Activated naive CD8-positive, alpha-beta T cell treated with anti-CD3 and anti-CD28 coated beads, Interleukin-2, amount 50 U/mL, for 16 hours (primary cell): ENCODE data around the gene ABCA5.

Experiments used
- DNase-seq: peaks from one replicate; pipeline ENCODE4 v3.0.0-alpha.2; 2020; ENCODE audit warnings: low read depth, low spot score

The ABCA5 gene, protein sequence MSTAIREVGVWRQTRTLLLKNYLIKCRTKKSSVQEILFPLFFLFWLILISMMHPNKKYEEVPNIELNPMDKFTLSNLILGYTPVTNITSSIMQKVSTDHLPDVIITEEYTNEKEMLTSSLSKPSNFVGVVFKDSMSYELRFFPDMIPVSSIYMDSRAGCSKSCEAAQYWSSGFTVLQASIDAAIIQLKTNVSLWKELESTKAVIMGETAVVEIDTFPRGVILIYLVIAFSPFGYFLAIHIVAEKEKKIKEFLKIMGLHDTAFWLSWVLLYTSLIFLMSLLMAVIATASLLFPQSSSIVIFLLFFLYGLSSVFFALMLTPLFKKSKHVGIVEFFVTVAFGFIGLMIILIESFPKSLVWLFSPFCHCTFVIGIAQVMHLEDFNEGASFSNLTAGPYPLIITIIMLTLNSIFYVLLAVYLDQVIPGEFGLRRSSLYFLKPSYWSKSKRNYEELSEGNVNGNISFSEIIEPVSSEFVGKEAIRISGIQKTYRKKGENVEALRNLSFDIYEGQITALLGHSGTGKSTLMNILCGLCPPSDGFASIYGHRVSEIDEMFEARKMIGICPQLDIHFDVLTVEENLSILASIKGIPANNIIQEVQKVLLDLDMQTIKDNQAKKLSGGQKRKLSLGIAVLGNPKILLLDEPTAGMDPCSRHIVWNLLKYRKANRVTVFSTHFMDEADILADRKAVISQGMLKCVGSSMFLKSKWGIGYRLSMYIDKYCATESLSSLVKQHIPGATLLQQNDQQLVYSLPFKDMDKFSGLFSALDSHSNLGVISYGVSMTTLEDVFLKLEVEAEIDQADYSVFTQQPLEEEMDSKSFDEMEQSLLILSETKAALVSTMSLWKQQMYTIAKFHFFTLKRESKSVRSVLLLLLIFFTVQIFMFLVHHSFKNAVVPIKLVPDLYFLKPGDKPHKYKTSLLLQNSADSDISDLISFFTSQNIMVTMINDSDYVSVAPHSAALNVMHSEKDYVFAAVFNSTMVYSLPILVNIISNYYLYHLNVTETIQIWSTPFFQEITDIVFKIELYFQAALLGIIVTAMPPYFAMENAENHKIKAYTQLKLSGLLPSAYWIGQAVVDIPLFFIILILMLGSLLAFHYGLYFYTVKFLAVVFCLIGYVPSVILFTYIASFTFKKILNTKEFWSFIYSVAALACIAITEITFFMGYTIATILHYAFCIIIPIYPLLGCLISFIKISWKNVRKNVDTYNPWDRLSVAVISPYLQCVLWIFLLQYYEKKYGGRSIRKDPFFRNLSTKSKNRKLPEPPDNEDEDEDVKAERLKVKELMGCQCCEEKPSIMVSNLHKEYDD (N-terminal part only)

GRCh38 chr17:69327060-69327831, at the start of gene ABCA5:
Gene ABCA5, minus strand, starts transcription at chr17:69327133. Its CDS starts 12,718 bp downstream, at chr17:69314415.
- peak; percentile 59 for DNase-seq

DNA sequence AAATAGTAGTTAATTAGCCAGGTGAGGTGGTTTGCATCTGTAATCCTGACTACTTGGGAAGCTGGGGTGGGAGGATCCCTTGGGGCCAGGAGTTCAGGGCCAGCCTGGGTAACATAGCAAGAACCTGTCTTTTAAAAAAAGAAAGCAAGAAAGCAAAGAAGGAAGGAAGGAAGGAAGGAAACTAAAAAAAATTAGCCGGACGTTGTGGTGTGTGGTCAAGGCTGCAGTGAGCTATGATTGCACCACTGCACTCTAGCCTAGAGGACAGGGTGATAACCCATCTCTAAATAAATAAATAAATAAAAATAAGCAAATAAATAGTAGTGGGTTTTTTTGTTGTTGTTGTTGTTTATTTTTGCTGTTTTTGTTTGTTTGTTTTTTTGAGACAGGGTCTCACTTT, 48.3 kb upstream of the ABCA5 start:
- no peak for DNase-seq

GRCh38 chr17:69373069-69373468, 46.1 kb upstream of the ABCA5 start:
- no peak for DNase-seq

- no peak for DNase-seq
These were observed 40.4 kb upstream of the ABCA5 start for GRCh38 chr17:69367298-69367697.

- DNase-seq: no peak
These were observed 36.7 kb upstream of the ABCA5 start for GRCh38 chr17:69363488-69364210.

- DNase-seq: no peak
These were observed 34.2 kb upstream of the ABCA5 start for GRCh38 chr17:69361156-69361555.

DNA sequence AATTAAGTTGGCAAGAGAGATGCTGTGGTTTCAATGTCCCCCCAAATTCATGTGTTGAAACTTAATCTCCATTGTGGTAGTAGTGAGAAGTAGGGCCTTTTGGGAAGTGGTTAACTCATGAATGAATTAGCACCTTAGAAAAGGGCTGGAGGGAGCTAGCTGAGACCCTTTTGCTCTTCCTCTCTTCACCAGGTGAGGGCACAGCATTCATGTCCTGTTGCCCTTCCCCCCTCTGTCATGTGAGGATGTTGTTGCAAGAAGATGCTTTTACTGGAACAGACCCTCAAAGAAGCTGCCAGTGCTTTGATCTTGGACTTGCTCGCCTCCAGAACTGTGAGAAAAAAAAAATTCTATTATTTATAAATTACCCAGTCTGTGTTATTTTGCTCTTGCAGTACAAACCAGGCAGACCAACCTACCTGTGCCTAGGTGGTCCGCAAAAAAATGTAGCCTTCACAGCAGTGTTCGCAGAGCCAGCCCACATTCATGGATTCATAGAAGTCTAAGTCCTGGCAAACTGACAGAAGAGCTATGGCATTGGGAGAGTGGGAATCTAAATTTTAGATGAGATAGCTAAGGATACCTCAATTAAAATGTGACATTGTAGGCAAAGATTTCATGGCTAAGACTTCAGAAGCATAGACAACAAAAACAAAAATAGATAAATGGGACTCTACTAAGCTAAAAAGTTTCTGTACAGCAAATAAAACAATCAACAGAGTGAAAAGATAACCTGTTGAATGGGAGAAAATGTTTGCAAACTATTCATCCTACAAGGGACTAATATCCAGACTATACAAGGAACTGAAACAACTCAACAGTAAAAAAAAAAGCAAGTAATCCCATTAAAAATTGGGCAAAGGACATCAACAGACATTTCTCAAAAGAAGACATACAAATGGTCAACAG, 32.0 kb upstream of the ABCA5 start:
- DNase-seq: no peak

GRCh38 chr17:69357701-69358100, 30.8 kb upstream of the ABCA5 start:
- no peak for DNase-seq

DNA sequence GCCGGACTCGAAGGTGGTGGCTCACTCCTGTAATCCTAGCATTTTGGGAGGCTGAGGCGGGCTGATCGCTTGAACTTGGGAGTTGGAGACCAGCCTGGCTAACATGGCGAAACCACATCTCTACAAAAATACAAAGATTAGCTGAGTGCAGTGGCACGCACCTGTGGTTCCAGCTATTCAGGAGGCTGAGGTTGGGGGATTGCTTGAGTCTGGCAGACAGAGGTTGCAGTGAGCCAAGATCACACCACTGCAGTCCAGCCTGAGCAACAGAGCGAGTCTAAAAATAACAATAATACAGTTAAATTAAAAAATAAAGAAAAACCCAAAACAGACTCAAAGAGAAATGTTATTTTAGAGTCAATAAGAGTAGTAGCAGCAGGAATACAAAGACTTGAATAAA, 29.7 kb upstream of the ABCA5 start:
- no peak for DNase-seq

GRCh38 chr17:69350911-69351310, 24.0 kb upstream of the ABCA5 start:
- no peak for DNase-seq

GRCh38 chr17:69348429-69348828, 21.5 kb upstream of the ABCA5 start:
- DNase-seq: no peak

DNA sequence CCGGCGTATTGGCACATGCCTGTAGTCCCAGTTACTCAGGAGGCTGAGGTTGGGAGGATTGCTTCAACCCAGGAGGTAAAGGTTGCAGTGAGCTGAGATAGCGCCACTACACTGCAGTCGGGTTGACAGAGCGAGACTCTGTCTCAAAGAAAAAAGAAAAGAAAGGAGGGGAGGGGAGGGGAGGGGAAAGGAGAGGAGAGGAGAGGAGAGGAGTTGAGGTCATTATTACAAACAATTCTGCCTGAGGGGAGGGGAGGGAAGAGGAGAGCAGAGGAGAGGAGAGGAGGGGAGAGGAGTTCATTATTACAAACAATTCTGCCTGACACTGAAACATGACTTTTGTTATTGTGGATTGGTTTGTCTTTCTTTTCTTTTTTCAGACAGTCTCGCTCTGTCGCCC, 19.8 kb upstream of the ABCA5 start:
- DNase-seq: no peak

- no peak for DNase-seq
These were observed 18.0 kb upstream of the ABCA5 start for GRCh38 chr17:69344939-69345338.

GRCh38 chr17:69342896-69343644, 16.1 kb upstream of the ABCA5 start:
- no peak for DNase-seq

GRCh38 chr17:69339937-69340336, 13.0 kb upstream of the ABCA5 start:
- no peak for DNase-seq

DNA sequence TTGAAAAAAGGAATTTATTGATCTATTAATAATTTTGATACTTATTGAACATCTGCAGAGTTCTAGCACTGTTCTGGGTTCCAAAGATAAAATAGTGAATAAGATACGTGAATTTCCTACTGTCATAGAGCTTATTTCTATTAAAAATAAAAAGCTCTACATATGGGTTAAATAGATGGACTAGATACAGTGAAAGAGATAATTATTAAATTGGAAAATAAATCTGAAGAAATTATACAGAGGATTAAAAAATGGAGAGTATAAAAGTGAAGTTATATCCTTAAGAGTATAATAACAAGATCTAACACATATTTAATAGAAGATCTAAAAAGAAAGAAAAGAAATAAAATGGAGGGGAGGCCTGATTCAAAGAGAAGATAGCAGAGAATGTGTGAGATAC, 10.1 kb upstream of the ABCA5 start:
- DNase-seq: no peak

DNA sequence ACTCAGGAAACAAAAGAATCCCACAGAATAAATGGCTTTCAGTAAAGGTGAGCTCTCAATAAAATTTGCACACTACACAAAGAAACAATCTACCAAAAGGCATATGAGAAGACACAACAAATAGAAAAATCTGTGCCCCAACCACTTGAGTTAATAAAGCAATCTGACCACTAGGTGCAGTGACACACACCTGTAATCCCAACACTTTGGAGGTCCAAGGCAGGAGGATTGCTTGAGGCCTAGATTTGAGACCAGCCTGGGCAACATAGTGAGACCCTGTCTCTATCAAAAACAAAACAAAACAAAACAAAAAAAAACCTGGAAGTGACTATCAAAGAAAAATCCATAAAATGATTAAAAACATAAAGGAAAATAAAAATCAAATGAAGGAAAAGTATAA, 9.6 kb upstream of the ABCA5 start:
- no peak for DNase-seq

- DNase-seq: no peak
These were observed 8.1 kb upstream of the ABCA5 start for GRCh38 chr17:69335058-69335457.

DNA sequence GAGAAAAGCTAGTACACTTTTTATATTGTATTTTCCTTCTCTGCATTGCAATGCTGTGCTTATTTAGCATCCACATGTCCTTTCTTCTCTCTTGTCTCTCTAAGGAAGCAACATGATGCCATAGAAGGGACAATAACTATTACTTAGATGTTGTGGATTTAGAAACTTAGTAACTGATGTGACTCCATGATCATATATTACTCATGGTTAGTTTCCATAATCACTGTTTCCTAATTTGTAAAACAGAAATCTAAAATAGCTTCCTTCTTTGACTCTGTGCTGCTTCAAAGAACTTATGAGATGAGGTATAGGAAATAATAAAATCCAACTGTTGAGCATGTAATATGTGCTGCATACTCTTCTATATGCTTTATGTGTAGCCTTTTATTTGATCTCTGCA, 6.6 kb upstream of the ABCA5 start:
- no peak for DNase-seq
